ENCODE data around the gene PCSK6.

DNA sequence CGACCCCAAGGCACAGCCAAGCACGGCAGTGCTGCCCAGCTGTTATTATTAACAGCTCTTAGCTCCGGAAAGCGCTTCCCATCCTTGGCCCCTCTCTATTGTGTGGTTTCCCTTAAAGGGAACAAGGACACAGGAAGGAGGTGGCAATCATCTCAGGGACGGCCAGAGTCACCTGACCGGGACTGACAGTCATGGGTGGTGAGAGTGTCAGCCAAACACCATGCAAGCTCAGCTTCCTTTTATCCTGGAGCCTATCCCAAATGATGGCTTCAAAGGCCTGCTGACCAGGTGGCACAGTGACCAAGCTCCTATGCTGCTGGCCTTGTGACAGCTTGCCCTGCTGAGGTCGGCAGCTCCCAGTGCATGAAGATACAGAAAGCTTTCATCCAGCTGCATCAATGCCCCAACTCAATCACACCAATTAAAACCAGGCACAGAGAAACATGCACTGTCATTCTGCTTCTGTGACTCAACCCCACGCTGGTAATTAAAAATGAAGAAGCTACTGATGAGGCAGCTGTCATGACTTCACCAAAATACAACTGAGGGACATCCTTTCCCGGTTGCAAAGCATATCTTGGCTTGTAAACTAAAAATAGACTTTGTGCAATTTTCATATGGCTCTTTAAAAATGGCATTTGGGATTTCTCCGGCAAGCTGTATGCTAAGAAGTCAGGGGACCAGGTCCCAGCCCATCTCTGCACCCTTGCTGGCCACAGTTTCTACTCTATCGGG lies 34.0 kb downstream of the PCSK6 start:
- TF ChIP-seq, protein P1, sequence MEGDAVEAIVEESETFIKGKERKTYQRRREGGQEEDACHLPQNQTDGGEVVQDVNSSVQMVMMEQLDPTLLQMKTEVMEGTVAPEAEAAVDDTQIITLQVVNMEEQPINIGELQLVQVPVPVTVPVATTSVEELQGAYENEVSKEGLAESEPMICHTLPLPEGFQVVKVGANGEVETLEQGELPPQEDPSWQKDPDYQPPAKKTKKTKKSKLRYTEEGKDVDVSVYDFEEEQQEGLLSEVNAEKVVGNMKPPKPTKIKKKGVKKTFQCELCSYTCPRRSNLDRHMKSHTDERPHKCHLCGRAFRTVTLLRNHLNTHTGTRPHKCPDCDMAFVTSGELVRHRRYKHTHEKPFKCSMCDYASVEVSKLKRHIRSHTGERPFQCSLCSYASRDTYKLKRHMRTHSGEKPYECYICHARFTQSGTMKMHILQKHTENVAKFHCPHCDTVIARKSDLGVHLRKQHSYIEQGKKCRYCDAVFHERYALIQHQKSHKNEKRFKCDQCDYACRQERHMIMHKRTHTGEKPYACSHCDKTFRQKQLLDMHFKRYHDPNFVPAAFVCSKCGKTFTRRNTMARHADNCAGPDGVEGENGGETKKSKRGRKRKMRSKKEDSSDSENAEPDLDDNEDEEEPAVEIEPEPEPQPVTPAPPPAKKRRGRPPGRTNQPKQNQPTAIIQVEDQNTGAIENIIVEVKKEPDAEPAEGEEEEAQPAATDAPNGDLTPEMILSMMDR (IDR thresholded peaks at IDR 0.05; ENCODE audit: low read depth, low read length, poor library complexity, severe bottlenecking): no peak
- TF ChIP-seq EZH2phosphoT487 (IDR thresholded peaks at IDR 0.05; ENCODE audit: borderline replicate concordance, low read length): no peak
